Stimulated activated CD4-positive, alpha-beta T cell treated with anti-CD3 and anti-CD28 coated beads, Interleukin-2, amount 100 ng/mL, for 24 hours (primary cell): ENCODE measurements around the gene REEP3.

Source experiments
- DNase-seq, 2 donors: peaks; one replicate each; pipeline ENCODE4 v3.0.0-alpha.2; 2020

REEP3 gene

DNA sequence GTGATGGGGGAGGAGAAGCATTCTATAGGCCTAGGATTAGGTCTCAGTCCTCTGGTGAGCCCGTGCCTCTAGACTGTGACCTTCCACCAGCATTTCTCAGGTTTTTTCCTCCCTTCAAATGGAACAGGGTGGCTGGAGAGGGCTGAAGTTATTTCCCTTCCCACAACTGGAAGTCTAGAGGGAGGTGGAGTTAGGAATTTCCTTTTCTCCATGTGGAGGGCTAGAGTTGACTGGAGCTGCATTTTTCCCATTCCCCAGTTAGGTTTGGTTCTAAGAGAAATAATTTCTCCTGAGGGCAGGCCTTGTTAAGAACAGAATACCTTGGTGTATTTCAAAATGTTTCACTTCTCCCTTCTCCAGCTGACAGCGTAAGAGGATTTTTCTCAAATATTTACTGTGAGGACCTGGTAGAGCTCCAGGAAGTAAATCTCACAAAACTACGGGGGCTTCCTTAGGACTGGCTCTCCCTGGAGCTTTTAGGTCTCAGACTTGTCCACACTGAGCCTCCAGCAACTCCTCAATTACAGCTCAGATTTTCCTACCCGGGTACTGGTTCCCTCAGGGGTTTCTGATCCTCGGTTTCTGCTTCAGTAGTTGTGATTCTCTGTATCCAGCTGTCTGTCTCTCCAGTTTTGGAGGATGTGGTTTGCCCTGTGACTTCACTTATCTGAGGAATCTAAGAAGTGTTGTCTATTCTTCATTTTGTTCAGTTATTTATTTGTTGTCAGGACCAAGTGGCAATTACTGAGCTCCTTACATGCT lies 6.0 kb upstream of the REEP3 start:
- DNase-seq = peak in 1 of 2 donors; percentile 6

GRCh38 chr10:63516207-63516606 lies 5.0 kb upstream of the REEP3 start:
- no peak for DNase-seq

DNA sequence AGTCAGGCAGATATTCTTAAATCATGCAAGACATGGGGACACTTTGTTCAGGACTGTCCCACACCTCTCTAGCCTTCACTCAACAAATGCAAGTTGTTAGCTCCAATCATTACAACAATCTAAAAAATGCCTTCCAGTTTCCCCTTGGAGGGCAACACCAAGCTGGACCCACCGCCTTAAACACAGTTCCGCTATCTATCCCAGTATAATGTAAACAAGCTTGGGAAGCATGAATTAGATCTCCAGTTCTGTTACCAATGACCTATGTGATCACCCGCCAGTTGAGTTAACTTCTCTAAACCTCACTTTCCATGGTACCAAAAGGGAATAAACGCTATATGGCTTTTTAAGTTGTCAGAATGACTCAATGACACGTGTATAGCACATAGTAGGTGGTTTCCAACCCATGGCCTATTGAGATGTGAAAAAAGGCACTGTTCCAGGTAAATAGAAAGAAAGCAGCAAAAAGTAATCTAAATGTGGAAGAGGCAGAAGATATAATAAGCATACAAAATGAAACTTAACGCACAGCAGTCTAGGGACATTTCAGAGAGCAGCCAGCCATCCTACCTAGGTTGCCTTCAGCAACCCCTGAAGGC lies 2.4 kb upstream of the REEP3 start:
- DNase-seq = no peak

DNA sequence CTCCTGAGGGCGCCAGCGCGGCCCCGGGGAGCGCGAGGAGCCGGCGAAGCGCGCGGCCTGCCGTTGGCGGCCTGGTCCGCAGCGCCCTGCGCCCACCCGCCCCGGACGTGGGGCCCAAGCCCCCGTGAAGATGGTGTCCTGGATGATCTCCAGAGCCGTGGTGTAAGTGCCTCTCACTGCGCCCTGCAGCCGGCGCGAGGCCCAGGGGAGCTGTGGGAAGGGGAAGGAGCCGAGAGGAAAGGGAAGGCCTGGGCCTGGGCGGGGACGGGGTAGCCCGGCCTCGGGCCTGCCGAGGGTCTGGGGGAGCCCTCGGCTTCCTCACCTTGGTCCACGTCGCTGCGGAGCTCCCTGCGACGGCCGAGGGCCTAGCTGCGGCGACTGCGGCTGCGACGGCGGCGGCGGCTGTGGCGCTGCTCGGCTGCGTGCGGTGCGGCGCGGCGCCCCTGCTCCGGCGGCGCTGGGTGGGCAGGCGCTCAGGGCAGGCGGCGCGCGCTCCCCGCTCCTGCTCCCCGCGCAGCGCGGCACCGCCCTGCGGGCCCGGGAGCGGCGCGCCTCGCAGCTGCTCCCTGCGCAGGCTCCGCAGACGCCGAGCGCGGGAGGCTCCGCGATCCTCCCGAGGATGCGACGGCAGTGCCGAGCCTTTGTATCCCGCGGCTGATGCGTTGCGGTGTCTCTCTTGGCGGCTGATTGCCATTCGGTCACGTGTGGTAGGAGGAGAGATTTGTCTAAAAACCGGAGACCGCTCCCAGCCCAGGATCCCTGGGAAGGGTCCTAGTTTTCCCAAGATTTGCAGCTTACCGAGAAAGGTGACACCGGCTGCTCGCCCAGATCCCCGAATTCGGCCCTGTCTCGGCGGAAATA lies 445 bp downstream of the REEP3 start:
- DNase-seq = peak; percentile 53 to 67

- no peak for DNase-seq
Observed at GRCh38 chr10:63522277-63522687, 1.1 kb downstream of the REEP3 start.

- DNase-seq = no peak
Observed at GRCh38 chr10:63522995-63523394, 1.8 kb downstream of the REEP3 start.

DNA sequence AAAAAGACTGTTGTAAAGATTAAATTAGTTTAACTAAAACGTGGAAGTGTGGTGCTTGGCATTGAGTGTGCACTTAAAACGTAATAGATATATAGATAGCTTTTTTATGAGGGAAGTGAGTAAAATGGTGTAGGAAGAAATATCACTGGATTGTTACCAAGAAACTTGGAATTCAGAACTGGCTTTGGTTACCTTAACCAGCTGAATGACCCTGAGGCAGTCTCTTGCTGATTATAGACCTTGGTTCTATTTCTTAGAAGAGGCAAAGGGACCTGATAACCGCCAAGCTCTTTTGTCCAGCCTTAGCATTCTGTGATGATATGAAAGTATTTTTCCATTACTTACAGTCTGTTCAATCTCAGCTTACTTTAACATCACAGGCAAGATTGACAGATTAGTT lies 3.8 kb downstream of the REEP3 start:
- no peak for DNase-seq

GRCh38 chr10:63527401-63527800 lies 6.2 kb downstream of the REEP3 start:
- no peak for DNase-seq

DNA sequence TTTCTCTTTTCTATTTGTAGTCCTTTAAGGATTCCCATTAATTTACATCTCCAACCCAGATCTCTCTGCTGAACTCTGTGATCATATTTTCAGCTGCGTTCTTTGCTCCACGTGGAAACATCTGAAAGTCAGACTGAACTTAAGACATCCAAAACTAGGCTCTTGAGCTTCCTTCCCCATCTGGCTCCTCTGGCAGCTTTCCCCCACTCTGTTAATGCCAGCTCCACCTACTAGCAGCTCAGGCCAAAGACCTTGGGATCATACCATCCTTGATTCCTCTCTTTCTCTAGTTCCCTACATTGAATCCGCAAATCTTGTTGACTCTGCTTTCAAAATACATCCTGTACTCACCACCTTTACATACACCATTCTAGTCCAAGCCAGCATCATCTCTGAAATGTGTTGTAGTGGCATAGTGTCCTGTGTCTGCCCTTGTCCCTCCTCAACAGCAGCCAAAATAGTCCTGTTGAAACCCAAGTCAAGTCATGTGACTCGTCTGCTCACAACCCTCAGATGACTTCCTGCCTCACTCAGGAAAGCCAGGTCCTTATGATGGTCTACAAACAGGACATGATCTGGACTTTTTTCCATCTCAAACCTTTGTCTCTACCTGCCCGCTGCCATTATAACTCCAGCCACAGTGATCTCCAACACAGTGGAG lies 7.0 kb downstream of the REEP3 start:
- DNase-seq = no peak

- DNase-seq = no peak
Observed at GRCh38 chr10:63530409-63530808, 9.2 kb downstream of the REEP3 start.

- DNase-seq = no peak
Observed at GRCh38 chr10:63534723-63535122, 13.5 kb downstream of the REEP3 start.

DNA sequence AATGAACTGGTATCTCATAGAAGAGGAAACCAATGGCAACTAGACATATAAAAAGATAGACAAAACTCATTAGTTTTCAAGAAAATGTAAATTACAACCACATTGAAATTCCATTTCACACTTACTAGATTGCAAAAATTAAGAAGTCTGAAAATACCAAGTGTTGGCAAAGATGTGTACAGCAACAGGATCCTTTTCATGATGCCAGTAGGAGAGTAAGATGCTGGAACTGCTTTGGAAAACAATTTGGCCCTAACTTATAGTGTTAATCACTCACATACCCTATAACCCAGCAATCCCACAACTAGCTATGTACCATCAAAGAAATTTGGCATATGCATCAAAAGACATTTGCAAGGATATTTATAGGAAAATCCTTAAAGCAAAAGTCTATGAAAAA lies 15.5 kb downstream of the REEP3 start:
- no peak for DNase-seq

GRCh38 chr10:63537536-63537935 lies 16.3 kb downstream of the REEP3 start:
- no peak for DNase-seq

- no peak for DNase-seq
Observed at GRCh38 chr10:63539377-63539776, 18.2 kb downstream of the REEP3 start.

DNA sequence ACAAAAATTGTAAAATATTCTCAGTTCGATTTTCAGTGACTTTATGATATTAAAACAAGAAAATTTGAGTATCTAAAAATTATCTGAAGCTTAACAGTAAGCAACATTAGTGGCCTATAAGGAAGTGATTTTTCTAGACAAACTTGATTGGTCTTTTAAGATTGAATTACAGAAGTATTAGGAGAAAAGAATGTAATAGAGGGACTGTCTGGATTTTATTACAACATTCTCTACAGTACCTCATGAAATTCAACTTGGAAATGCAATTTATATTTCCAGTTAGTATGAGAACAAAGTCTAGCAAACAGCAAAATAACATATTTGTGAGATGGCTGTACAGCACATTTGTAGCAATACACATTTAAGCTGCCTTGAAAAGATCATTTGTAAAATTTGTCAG lies 18.8 kb downstream of the REEP3 start:
- DNase-seq = no peak

GRCh38 chr10:63542835-63543575 lies 21.8 kb downstream of the REEP3 start:
- DNase-seq = no peak

GRCh38 chr10:63543576-63543962 lies 22.4 kb downstream of the REEP3 start:
- DNase-seq = no peak

GRCh38 chr10:63544418-63544817 lies 23.2 kb downstream of the REEP3 start:
- no peak for DNase-seq

GRCh38 chr10:63547628-63548360 lies 26.6 kb downstream of the REEP3 start:
- DNase-seq = no peak

- DNase-seq = no peak
Observed at GRCh38 chr10:63548860-63549259, 27.7 kb downstream of the REEP3 start.

DNA sequence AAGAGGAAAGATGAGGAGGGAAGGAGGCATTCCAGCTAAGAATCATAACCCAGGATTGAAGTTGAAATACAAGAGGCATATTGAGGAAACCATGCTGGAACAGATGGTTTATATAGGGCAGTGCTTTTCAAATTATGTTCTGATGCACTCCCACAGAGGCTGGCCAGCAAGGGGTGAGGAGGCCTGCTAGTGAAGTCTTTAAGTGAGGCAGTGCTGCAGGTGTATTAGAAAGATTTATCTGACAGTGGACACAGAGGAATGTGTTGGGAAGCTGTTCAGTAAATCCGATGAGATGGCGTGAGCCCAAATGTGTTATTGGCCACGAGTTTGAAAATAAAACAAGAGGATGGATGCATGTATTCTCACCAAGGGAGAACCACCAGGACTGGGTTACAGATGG lies 28.6 kb downstream of the REEP3 start:
- DNase-seq = no peak

GRCh38 chr10:63553031-63553430 lies 31.8 kb downstream of the REEP3 start:
- no peak for DNase-seq
